Breast epithelium (tissue), 4 donors: ENCODE measurements around the gene RMI1. TPM values are rescaled to one million over a fixed set of nuclear protein-coding genes. Genes with fewer than 3 reads are reported as not detected.

Experiments used
- DNase-seq, 2 donors: peaks; one replicate each; pipeline ENCODE4 v3.0.0-alpha.2; 2019; ENCODE audit warnings: low spot score in 2 of 2
- H3K27ac ChIP-seq, 2 donors: fragments of 200-600 bp; sonication (generic) in 1 of 2; one replicate each; pipeline ENCODE4 v1.5.1; 2016 to 2019; ENCODE audit warnings: mild to moderate bottlenecking in 1 of 2
- H3K27me3 ChIP-seq, 2 donors: fragments of 200-600 bp; sonication (generic) in 1 of 2; one replicate each; pipeline versions ENCODE4 v1.5.1 to v1.6.0; 2017 to 2019; ENCODE audit warnings: control low read depth in 1 of 2, mild to moderate bottlenecking in 1 of 2
- H3K36me3 ChIP-seq: fragments of 200-600 bp; one replicate; pipeline ENCODE4 v1.5.1; 2019
- H3K4me1 ChIP-seq, 2 donors: fragments of 200-600 bp; sonication (generic); one replicate each; pipeline ENCODE4 v1.5.1; 2016 to 2019; ENCODE audit warnings: control low read depth in 1 of 2
- H3K4me3 ChIP-seq, 3 donors: fragments of 200-600 bp; sonication (generic); 1 replicate in 2 of 3; 2 replicates in 1 of 3; pipeline ENCODE4 v1.5.1; 2016 to 2019; ENCODE audit warnings: mild to moderate bottlenecking in 3 of 3, moderate library complexity in 2 of 3
- H3K9me3 ChIP-seq, 2 donors: fragments of 200-600 bp; sonication (generic) in 1 of 2; one replicate each; pipeline ENCODE4 v1.5.1; 2016 to 2019; ENCODE audit warnings: control low read depth in 1 of 2
- CTCF ChIP-seq, 3 donors: fragments of 450-650 bp; IDR thresholded peaks; one replicate each; pipeline ENCODE4 v1.5.1; 2016 to 2017; ENCODE audit warnings: antibody characterized with exemption in 3 of 3, mild to moderate bottlenecking in 3 of 3, moderate library complexity in 3 of 3
- POLR2A ChIP-seq: fragments of 450-650 bp; IDR thresholded peaks from one replicate; pipeline ENCODE4 v1.6.1; 2016; ENCODE audit warnings: antibody characterized with exemption, mild to moderate bottlenecking, moderate library complexity
- POLR2AphosphoS5 ChIP-seq, 3 donors: sonication (generic); formaldehyde crosslinking; IDR thresholded peaks; one replicate each; pipeline ENCODE4 v1.6.1; 2017; ENCODE audit warnings: antibody characterized with exemption in 3 of 3
- intact Hi-C: fragments of 100-400 bp; cut with DNase I; formaldehyde crosslinking; loops from one replicate; pipeline ENCODE4 v1.15.1; 2023; ENCODE audit warnings: low total_unique reads
- total RNA-seq, 3 donors: library from RNA; depleted of rRNA; stranded (reverse); fragments of >200 nt; gene quantifications; one replicate each; pipeline ENCODE4 v1.1.0, GENCODE V29; 2016

RMI1 gene
- total RNA-seq, 3 donors from 2014 or later, result 3.7 to 6.2 (median 6.1) TPM

DNA sequence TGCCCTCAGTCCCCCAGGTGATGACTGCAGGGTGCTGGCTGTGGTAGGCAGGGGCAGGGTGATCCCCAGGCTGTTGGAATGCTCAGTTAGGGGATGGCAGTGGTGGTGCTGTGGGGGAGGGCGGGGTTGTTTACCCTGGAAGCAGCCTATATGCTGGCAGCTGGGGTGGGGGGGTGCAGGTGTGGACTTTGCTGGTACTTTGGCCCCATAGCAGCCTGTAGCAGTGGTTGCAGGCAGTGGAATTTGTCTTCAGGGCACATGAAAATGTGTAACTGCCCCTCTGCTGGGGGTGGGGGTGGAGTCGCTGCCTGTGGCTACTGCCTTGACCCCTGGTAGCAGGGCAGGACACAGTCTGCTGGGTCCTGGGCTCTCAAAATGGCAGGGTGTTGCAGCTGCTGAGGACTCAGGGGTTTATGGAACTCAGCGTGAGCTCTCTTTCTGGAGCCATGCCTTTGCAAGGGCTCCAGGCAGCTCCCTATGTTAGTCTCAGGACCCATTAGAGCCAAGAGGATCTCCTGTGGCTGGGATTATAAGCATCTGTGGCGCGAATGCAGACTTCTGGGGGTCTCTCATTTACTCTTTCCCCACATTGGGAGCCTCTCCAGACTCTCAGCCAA is 65.0 kb downstream of the RMI1 start:
- TF ChIP-seq POLR2A (no peak), POLR2AphosphoS5 (IDR thresholded peaks at IDR 0.05) (no peak), CTCF (IDR thresholded peaks at IDR 0.05) (no peak)
- Histone ChIP-seq H3K4me1 (no peaks in the 10 kb centered on the region), H3K36me3 (no peaks in the 10 kb centered on the region), H3K4me3 (no peak overlapping the region), H3K27ac (no peak overlapping the region), H3K27me3 (no peaks in the 10 kb centered on the region), H3K9me3 (peaks cover 0 to 16% of the 10 kb centered on the region in 2 donors)
- intact Hi-C loops, result no loop called here
- no peak for DNase-seq

Other genes with a start within 250 kb of the RMI1 start
- gene GKAP1, start 163.0 kb upstream of the RMI1 start, total RNA-seq, result 10 to 100 TPM; 13.3 to 17.3 (median 13.4) TPM
- gene KIF27, start 59.4 kb upstream of the RMI1 start, total RNA-seq, result 10 to 100 TPM in 2 of 3 donors, 1 to 10 TPM in 1; 6.9 to 16.1 (median 11.5) TPM
- gene HNRNPK, start 590 bp upstream of the RMI1 start, total RNA-seq, result 100 to 1,000 TPM; 462 to 657 (median 527) TPM